NCI-H524 treated with DMSO at 0.1 percent for 48 hours (cell line): ENCODE results near the gene NLRP9.

Experiments used
- DNase-seq: peaks from one replicate; lab custom pipeline; 2025; lab: John Stamatoyannopoulos, UW

NLRP9 gene

GRCh38 chr19:55703790-55704215 lies 34.4 kb downstream of the NLRP9 start:
- DNase-seq, result no peak

- no peak for DNase-seq
These were observed 36.0 kb downstream of the NLRP9 start for GRCh38 chr19:55702131-55702627.

- no peak for DNase-seq
These were observed 37.4 kb downstream of the NLRP9 start for GRCh38 chr19:55700813-55701212.

- no peak for DNase-seq
These were observed 39.0 kb downstream of the NLRP9 start for GRCh38 chr19:55699221-55699620.

- DNase-seq, result no peak
These were observed 39.9 kb downstream of the NLRP9 start for GRCh38 chr19:55698256-55698655.

GRCh38 chr19:55697698-55698097 lies 40.5 kb downstream of the NLRP9 start:
- no peak for DNase-seq

- no peak for DNase-seq
These were observed 41.1 kb downstream of the NLRP9 start for GRCh38 chr19:55697069-55697440.

GRCh38 chr19:55696301-55697068 lies 41.7 kb downstream of the NLRP9 start:
- DNase-seq, result no peak

- DNase-seq, result no peak
These were observed 42.5 kb downstream of the NLRP9 start for GRCh38 chr19:55695511-55696290.

GRCh38 chr19:55694656-55695491 lies 43.3 kb downstream of the NLRP9 start:
- no peak for DNase-seq

GRCh38 chr19:55694241-55694655 lies 44.0 kb downstream of the NLRP9 start:
- no peak for DNase-seq

- no peak for DNase-seq
These were observed 44.7 kb downstream of the NLRP9 start for GRCh38 chr19:55693336-55693974.

- no peak for DNase-seq
These were observed 45.5 kb downstream of the NLRP9 start for GRCh38 chr19:55692681-55693081.

- DNase-seq, result no peak
These were observed 46.4 kb downstream of the NLRP9 start for GRCh38 chr19:55691561-55692481.

- DNase-seq, result no peak
These were observed 47.2 kb downstream of the NLRP9 start for GRCh38 chr19:55690769-55691545.

GRCh38 chr19:55690109-55690768 lies 48.0 kb downstream of the NLRP9 start:
- DNase-seq, result no peak

- no peak for DNase-seq
These were observed 48.6 kb downstream of the NLRP9 start for GRCh38 chr19:55689411-55690108.

GRCh38 chr19:55688422-55689218 lies 49.6 kb downstream of the NLRP9 start:
- no peak for DNase-seq
